Activated T-cell treated with anti-CD3 and anti-CD28 coated beads for 1 hour (primary cell): ENCODE data around the gene LYSMD2.
"Not testable (repeated sequence)": the region's sequence is repeated elsewhere in the genome, so short reads cannot be mapped to it uniquely, and the experiment has no call there.

Source experiments
- DNase-seq: peaks from one replicate; pipeline ENCODE4 v3.0.0-alpha.2; 2020; ENCODE audit warnings: low read depth

The LYSMD2 gene, protein sequence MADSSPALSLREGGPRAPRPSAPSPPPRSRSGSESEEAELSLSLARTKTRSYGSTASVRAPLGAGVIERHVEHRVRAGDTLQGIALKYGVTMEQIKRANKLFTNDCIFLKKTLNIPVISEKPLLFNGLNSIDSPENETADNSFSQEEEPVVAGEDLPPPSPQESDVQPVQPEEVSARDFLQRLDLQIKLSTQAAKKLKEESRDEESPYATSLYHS

DNA sequence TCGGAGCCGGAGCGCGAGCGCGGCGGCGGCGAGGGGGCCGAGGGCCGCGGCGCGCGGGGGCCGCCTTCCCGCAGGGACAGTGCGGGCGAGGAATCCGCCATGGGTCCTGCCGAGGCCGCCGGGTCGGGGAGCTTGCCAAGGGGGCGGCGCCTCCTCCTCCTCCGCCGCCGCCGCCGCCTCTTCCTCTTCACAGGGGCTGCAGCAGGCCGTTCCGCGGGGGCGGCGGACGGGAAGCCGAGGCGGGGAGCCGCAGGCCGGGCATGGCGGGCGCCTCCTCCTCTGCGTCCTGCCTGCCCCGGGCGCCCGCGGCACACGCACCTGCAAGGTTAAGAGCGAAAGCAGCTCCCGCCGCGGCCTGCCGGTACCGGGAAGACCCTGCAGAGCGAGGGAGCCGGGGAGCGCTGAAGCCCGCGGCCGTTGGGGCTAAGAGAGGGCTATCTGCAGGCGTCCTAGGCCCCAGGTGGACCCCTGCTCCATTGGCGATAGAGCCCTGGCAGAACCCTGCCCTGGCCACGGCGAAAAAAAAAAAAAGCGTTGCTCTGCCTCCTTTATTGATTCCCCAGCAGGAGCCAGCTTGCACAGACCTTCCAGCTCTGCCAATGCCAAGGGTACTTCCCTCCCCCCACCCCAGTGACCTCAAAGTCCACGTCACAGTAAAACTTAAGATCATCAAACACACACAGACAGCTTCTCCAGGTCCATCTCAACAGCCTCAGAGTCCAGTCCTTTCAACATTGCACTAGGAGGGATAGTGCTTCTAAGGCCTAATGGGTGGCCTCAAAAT lies at the start of gene LYSMD2:
TSS of gene LYSMD2 (minus strand) at position 134 of the 784 bp plus-strand sequence. CDS start at position 101, 33 bp downstream.
- DNase-seq, result peak; percentile 64

DNA sequence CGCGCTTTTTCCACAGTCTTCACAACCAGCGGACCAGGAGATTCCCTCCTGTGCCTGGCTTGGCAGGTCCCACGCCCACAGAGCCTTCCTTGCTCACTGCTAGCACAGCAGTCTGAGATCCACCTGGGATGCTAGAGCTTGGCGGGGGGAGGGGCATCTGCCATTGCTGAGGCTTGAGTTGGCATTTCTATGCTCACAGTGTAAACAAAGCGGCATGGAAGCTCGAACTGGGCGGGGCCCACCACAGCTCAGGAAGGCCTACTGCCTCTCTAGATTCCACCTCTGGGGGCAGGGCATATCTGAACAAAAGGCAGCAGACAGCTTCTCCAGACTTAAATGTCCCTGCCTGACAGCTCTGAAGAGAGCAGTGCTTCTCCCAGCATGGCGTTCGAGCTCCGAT lies 49.7 kb upstream of the LYSMD2 start:
- not testable (repeated sequence) for DNase-seq

DNA sequence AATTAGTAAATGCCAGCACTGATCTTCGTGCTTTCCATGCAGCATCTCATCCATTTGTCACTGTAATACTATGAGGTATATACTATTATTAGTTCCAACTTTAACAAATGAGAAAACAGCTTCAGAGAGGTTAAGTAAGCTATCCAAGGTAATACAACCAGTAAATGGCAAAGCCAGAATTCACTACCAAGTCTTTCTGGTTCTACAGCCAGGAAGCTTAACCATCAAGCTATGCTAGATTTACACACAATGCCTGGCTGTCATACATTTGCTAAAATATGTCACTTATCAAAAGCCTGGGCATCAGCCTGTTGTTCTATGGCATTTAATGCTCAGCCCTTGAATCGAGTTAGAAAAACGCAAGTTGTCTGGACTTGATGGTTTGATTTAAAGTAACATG lies 46.5 kb upstream of the LYSMD2 start:
- DNase-seq, result no peak

DNA sequence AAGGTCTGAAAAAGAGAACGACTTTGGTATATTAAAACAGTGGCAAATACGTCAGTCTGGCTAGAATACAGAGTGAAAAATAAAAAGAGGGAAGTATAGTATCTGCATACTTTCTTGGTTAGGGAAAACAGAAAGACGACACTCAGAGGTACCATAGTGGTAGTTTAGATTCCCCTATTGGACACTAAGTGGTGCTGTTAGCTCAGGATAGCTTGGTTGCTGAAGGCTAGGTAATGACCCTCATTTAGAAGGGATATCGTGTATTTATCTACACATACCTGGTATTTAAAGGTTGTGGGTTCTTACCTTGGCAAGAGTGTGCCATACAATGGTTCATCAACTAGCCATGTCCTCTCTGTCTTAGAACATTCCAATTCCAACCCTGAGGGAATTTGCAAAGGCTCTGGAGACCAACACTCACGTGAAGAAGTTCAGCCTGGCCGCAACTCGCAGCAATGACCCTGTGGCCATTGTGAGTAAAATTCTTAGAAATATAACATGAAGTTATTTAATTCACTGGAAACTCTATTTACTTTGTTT lies 45.0 kb upstream of the LYSMD2 start:
- DNase-seq, result no peak

DNA sequence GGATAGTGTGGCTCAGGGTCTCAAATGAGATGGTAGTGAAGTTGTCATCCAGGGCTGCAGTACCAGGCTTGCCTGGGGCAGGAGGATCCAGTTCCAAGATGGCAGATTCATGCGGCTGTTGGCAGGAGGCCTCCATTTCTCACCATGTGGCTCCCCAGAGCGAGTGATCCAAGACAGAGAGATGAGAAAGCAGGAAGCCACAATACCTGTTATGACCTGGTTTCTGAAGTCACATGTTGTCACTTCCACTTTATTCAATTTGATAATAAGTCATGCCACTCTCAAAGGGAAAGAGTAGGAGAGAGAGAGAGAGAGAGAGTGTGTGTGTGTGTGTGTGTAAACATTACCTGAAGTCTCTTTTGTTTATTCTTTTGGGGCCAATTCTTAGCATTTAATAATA lies 44.1 kb upstream of the LYSMD2 start:
- no peak for DNase-seq

DNA sequence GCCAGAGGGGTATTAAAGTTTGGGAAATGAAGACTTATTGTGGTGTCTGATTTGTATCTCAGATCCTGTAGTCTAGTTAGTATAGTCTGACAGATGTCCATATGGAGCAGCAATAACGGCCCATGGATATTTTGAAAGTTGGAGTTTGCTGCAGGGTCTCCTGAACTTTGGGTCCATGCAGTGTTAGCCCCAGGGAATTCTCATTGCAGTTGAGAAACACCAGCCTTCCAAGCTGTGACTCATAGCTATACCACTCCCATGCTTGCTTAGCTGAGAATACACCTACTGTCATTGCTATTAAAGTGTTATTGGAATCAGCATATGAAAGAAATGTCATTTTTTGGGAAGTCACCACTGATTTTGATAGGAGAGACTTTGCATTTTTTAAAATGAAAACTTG lies 43.2 kb upstream of the LYSMD2 start:
- no peak for DNase-seq

DNA sequence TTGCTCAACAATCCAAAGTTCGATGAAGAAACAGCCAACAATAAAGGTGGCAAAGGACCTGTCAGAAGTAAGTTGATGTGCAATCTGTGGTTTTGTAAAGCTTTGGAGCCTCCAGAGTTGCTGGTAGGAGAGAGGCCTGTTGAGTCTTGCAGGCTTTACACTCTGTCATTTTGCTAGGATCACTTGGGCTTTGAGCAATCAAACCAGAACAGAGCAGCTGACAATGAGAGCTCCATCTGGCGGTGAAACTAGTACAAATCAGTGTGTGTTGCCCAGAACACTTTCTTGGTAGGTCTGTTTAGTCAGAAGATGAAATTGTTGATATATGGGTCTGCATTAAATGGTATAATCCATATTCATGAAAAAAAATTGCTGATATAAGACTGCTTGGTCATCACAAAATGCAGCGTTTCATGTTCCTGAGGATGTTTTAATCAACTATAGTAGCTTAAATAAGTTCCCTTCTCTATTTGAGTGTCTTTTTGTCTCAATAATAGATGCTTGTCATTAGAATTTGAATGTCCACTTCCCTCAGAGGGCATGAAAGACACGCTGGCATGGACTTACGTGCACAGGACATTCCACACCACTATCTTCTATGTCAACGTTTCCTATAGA lies 39.6 kb upstream of the LYSMD2 start:
- peak; percentile 46 for DNase-seq

DNA sequence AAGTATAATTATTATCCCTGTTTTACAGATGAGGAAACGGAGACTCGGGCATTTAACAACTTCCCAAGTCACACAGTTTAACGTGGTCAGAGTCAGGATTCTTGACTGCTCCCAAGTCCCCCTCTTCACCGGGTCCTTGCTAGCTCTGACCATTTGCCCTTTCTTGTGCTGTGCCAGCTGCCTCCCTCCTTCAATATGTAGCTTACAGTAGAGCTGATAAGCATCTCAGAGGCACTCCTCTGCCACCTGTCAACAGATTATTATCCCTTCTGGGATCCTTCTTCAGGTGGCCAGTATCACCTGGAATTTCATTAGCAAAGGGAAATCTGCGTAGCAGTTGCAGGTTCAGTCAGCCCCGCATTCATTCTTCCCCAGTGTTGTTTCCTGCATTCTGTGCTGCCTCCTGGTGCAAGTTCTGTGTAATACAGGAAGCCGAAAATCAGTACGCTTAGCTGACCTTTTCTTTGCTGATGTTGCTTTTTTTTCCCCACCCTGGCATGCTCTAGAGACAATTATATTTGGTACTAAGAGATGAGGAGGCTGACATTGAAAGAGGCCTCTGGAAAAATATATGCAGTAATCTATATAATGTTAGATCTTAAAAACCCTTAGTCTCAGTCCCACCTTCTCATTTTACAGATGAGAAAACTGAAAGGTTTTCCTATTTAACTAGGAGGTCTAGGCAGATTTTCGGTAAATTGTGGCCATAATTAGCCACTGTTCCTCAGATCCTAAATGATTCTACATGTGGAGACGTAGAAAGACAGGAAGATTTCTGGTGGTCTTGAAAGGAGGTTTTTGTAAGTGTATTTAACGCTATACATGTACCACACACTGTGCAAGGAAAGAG lies 38.7 kb upstream of the LYSMD2 start:
- DNase-seq, result peak; percentile 27

DNA sequence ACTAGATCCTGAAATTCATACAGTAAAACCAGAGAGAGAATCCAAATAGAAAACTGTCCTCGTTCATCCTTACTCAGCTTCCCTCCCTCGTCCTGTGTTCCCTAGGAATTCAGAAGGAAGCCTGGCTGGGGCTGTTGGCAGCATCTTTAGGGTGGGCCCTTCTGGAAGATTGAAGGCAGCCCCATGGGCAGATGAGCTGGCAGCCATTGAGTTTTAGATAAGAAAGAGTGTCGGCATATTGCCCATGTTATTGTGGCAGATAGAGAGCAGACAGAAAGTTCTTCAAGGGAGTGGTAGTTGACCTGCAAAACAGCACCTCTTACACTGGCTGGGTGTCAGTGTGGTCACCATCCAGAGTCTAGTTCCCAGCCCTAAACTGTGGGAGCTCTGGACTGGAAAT lies 37.5 kb upstream of the LYSMD2 start:
- DNase-seq, result no peak

DNA sequence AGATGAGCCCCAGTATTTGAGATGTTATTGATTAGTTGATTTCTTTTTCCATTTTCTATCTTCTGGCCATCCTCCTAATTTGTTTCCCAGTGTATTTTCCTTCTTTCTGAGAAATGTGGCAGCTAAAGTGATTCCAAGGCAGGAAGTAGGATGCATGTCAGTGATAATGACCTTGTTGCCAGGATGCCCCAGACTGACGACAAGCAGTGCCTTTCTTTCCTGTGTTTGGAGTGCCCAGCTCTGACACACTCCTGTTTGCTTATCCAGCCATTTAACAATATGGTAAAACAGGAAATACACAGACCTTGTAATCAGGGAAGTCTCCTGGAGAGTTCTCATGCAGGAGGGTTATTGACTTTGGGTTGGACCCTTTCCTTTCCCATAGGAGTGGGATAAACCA lies 34.3 kb upstream of the LYSMD2 start:
- DNase-seq, result no peak

DNA sequence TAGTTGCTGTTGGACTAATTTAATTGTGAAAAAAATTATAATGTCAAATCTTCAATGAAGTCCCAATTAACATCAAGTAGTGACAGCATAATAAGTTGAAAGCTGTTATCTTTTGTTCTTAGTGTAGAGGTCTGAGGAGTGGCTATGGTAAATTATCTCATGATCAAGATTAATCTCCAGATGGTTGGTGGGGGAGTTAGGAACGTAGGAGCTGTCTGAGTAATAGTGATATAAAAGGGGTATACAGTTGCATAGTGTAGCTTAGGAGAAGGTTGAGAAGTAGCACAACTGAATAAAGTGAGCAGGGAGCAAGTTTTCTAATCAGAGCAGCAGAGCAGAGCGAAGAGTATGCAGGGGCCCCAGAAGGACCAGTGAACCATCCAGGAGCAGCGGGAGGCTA lies 33.4 kb upstream of the LYSMD2 start:
- DNase-seq, result no peak

DNA sequence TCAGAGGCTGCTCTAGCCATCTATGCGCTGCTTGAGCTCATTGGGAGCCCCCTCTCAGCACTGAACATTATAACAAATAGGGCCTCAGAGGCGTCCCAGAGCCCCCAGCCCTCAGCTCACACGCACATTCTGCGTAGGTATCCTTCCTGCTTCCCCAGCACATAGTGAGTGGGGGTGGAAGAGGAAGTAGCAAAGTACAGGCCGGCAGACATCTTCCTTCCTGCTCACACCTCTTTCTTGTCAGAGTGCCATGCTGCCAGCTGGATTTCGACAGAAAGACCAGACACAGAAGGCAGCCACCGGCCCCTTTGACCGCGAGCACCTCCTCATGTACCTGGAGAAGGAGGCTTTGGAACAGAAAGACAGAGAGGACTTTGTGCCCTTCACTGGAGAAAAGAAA lies 30.6 kb upstream of the LYSMD2 start:
- DNase-seq, result no peak

DNA sequence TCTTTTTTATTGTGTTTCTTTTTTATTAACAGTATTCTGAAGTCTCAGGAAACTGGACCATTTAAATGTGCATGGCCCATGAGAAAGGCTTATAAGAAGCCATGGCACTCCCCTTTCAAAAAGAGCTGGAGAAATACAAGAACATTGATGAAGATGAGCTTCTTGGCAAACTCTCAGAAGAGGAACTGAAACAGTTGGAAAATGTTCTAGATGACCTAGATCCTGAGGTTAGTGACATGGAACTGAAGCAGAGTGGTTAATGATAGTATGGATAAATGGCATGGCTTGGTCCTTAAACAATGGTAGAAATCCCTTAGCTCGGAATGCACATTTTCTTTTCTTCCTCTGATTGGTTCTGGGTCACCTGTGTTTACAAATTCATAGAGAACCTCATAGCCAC lies 28.9 kb upstream of the LYSMD2 start:
- no peak for DNase-seq

DNA sequence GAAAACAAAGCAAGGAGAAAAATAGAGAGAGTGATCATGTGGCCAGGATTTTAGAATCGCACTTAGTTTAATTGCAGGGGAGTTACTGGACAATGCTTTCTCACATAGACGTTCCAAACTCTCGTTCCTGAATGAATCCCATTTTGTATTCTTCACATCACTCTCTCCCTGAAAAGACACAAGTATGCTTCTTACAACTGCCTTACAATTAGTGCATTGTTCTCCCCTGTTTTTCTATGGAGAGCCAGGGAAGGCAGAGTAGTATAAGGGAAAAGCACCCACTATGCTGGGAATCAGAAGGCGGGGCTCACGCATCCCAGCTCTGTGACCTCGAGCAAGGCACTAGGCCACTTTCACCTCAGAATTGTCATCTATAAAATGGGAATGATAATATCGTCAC lies 28.3 kb upstream of the LYSMD2 start:
- DNase-seq, result no peak

DNA sequence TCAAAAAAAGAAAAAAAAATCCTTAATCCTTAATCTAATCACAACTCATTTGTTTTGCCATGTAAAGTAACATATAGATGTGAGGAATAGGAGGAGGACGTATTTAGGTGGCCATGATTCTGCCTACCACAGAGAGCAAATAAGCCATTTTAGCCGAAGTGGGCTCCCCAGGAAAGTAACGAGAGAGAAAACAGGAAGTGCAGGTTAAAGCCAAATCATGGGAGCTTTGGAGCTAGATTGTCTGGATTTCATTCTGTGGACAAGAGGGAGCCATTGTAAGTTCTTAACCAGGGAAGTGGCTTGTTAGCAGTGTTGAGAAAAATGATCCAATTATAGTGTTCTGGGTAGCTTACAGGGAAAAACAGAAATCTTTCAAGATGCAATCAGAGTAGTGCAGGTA lies 23.4 kb upstream of the LYSMD2 start:
- DNase-seq, result no peak

DNA sequence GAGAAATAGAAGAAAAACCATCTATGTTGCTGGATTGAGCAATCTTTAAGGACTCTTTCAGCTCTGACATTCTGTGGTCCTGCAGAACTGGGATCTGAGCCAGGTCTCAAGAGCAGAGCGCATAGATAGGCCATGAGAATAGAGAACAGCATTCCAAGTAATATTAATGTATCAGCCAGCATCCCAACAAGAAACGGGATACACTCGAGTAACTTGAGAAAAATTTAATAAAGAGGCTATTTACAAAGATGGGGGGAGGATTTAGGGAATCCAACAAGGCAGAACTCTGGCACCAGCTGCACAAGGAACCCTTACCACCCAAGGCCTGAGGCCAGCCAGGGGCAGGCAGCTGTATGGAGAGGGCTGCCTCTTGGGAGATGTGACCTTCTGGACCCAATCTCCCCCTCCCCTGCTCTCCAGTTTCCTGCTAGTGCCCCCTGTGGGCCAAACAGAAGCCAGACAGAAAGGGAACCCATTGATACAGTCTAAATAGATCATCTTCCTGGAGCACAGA lies 22.2 kb upstream of the LYSMD2 start:
- DNase-seq, result no peak

DNA sequence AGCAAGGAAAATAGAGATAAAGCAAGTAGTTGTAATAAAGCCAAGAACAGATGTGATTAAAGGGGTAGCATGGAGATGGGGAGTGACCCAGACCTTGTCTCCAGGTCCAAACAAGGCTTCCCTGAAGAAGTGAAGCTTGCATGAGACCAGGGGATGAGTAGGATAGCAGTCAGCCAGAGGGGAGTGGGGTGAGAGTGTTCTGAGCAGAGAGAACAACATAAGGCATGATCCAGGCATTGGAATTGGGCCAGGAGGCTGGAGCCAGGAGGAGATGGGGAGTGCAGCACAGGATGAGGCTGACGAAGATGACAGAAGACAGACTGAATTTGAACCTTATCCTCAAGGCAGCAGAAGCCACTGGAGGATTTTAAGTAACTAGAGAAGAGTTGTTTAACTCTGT lies 21.2 kb upstream of the LYSMD2 start:
- no peak for DNase-seq

DNA sequence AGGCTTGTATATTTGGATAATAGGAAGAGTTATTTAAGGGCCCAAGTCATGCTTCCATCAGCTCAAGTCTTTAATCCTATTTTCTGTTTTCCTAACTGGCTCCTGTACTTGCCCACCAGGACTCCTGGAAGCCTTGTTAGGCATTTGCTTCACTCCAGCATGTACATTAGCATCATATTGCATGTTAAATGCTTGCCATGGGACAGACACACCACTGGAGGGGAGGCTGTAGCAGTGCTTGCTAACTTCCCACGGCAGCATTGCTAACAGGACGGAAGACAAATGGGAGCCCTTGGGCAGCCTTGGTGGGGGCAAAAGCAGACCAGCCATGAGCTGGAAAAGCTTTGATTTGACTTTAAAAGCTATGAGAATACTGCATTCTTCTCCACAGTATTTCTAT lies 20.0 kb upstream of the LYSMD2 start:
- DNase-seq, result no peak

DNA sequence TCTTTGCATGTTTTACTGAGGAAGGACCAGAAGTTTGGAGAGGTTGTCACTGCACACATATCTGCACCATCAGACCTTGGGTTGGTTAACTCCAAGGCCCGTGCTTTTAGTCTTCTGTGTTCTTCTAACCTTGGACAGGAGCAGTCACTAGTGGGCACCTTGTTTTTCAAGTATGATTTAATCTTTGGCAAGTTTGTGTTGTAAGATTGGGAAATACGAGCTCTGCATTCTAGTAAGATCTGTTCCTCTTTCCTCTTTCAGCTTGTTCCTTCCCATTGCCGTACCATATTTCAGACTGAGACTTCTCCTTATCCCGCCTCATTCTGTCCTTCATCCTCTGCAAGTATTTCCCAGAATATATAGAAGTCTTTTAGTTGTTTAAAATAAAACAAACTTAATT lies 19.0 kb upstream of the LYSMD2 start:
- DNase-seq, result no peak

DNA sequence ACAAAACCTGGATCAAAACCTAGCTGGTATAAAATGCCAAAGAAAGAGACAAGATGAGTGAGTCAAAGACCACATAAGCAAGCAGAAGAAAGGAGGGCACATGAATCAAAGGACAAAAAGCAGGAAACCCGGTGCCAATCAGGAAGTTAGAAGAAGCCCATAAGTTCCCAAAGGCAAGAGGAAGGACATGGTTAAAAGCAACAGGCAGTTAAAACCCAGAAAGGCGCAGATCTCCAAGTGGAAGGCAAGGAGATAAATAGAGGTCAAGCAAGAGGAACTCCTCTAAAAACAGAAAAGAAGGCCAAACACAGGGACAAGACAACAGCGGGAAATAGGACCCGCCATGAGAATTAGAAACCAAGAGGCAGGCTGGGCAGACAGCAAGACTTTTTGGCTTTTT lies 18.3 kb upstream of the LYSMD2 start:
- no peak for DNase-seq

DNA sequence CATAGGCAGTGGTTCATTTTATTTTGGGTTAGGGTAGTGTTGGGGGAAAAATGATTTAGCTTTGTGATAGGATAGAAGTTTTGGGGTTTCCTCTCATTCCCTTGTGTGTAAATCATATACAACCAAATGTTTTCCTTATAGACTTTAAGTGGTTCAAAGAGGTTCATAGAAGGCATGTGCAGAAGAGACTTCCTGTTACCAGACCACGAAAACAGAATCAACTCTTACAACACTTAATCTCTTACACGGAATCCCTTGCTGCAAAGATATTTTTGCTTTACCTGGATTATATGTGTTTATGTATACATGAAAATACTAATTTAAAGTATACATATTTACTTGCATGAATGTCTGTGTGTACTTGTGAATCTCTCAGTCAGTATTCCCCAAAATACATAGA lies 16.8 kb upstream of the LYSMD2 start:
- no peak for DNase-seq

DNA sequence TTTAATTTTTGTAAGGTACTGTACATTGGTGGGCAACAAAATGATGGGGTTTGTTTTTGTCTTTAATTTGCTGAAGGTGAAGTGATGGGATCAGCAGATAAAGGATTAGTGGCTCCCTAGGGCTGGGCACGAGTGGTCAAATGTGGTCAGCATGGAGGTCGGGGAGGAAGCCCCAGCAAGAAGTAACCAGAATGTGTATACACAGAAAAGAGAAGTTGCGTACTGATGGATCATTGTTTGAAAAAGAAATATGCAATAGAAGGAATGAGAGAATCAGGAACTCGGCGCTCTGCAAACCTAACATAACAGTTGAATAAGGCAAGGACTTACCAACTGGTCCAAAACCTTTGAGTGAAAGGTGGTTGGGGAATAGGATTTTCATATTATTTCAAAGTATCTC lies 15.4 kb upstream of the LYSMD2 start:
- no peak for DNase-seq
